HEK293 (cell line): Measurements from ENCODE around the gene ZSWIM1.

Experiments used
- CTCF ChIP-seq: fragments of 450-650 bp; formaldehyde crosslinking; IDR thresholded peaks from 2 replicates; pipeline ENCODE4 v1.5.1; 2016; ENCODE audit warnings: missing biosample characterization, missing genetic modification characterization
- ZNF184 ChIP-seq: fragments of 450-650 bp; IDR thresholded peaks from 2 replicates; pipeline ENCODE4 v1.5.1; 2018; ENCODE audit warnings: missing biosample characterization, mild to moderate bottlenecking, missing genetic modification characterization

GRCh38 chr20:45933266-45934045, 52.4 kb downstream of the ZSWIM1 start:
- TF ChIP-seq CTCF (tag by site-specific recombination) (0 out of 2 replicates have a peak, but pooled peaks have one; percentile 42), ZNF184 (tag by site-specific recombination) (no peak)
